PC-9 (cell line): ENCODE data around the gene PCSK5. TPM values are rescaled to one million over a fixed set of nuclear protein-coding genes. Genes with fewer than 3 reads are reported as not detected.

Source experiments
- BruUV-seq: library from RNA; stranded (reverse); fragments of 400-500 nt; replicated peaks from 2 replicates; lab custom pipeline; 2021; lab: Mats Ljungman, UMichigan
- CTCF ChIA-PET: fragments of 300-600 bp; sonication (Branson Sonifier 250); formaldehyde crosslinking; loops from one replicate; lab custom pipeline; 2022; ENCODE audit warnings: antibody characterized with exemption; lab: Charles Lee
- POLR2A ChIA-PET: fragments of 300-600 bp; sonication (Branson Sonifier 250); formaldehyde crosslinking; loops from one replicate; lab custom pipeline; 2022; ENCODE audit warnings: antibody characterized with exemption; ENCODE audit not compliant: unreplicated experiment; lab: Charles Lee
- DNase-seq, 2 experiments: peaks; one replicate each; pipeline versions ENCODE4 v3.0.0 to v3.0.0-alpha.2; 2015 to 2022; ENCODE audit warnings: mixed read lengths in 1 of 2
- H2AFZ ChIP-seq: fragments of 200-600 bp; sonication (generic); 2 replicates; pipeline ENCODE4 v1.8.1; 2017; ENCODE audit warnings: antibody characterized with exemption
- H3F3A ChIP-seq: fragments of 200-600 bp; sonication (generic); 2 replicates; pipeline ENCODE4 v1.8.1; 2017; ENCODE audit warnings: antibody characterized with exemption, mild to moderate bottlenecking, low read depth; ENCODE audit not compliant: insufficient read depth
- H3K27ac ChIP-seq: fragments of 200-600 bp; sonication (generic); 2 replicates; pipeline ENCODE4 v1.6.1; 2016; ENCODE audit warnings: mixed run types
- H3K27me3 ChIP-seq: fragments of 200-600 bp; sonication (generic); 2 replicates; pipeline ENCODE4 v1.6.1; 2016; ENCODE audit warnings: low read depth, mixed run types; ENCODE audit not compliant: insufficient read depth
- H3K36me3 ChIP-seq: fragments of 200-600 bp; sonication (generic); 2 replicates; pipeline ENCODE4 v1.6.1; 2016; ENCODE audit warnings: low read depth, mixed run types
- H3K4me1 ChIP-seq: fragments of 200-600 bp; sonication (generic); replicated peaks from 2 replicates; pipeline ENCODE4 v1.6.1; 2016; ENCODE audit warnings: mixed run types; ENCODE audit not compliant: insufficient read depth
- H3K4me2 ChIP-seq: fragments of 200-600 bp; sonication (generic); 2 replicates; pipeline ENCODE4 v1.6.1; 2017; ENCODE audit warnings: mixed run types
- H3K4me3 ChIP-seq: fragments of 200-600 bp; sonication (generic); 2 replicates; pipeline ENCODE4 v1.6.1; 2016; ENCODE audit warnings: mixed run types
- H3K79me2 ChIP-seq: fragments of 200-600 bp; sonication (generic); 2 replicates; pipeline ENCODE4 v1.6.1; 2017; ENCODE audit warnings: low read depth, mixed run types
- H3K9me2 ChIP-seq: fragments of 200-600 bp; sonication (generic); 2 replicates; pipeline ENCODE4 v1.8.1; 2017; ENCODE audit warnings: mild to moderate bottlenecking; ENCODE audit not compliant: insufficient read depth
- H3K9me3 ChIP-seq: fragments of 200-600 bp; sonication (generic); 2 replicates; pipeline ENCODE4 v1.8.1; 2016; ENCODE audit warnings: low read depth; ENCODE audit not compliant: insufficient read depth
- H4K20me1 ChIP-seq: fragments of 200-600 bp; sonication (generic); 2 replicates; pipeline ENCODE4 v1.8.1; 2017; ENCODE audit not compliant: insufficient read depth
- CTCF ChIP-seq: fragments of 200-600 bp; sonication (generic); conservative IDR thresholded peaks from 2 replicates; pipeline ENCODE4 v1.6.1; 2017; ENCODE audit warnings: mixed run types, antibody characterized with exemption, mild to moderate bottlenecking, moderate library complexity
- EZH2 ChIP-seq: fragments of 200-600 bp; sonication (generic); IDR thresholded peaks from 2 replicates; pipeline ENCODE4 v1.8.0; 2017; ENCODE audit warnings: antibody characterized with exemption, low read depth
- intact Hi-C: fragments of 100-400 bp; cut with micrococcal nuclease; formaldehyde crosslinking; loops from one replicate; pipeline ENCODE4 v1.10.0; 2022; ENCODE audit not compliant: unreplicated experiment
- total RNA-seq: library from RNA; stranded (reverse); gene quantifications from 2 replicates; pipeline ENCODE4 v1.2.3, GENCODE V29; 2021

The PCSK5 gene
- total RNA-seq, 1 experiment from 2014 or later = 8.2 TPM

- no peaks in the 10 kb centered on the region for H3F3A ChIP-seq
- no peak overlapping the region for H2AFZ ChIP-seq
- no TSS peak for BruUV-seq
- H3K4me2 ChIP-seq = no peak overlapping the region
- no peaks in the 10 kb centered on the region for H4K20me1 ChIP-seq
- no peaks in the 10 kb centered on the region for H3K9me2 ChIP-seq
- no peak for DNase-seq
- TF ChIP-seq EZH2 (no peak), CTCF (no peak)
- ChIA-PET CTCF (no interaction called here), POLR2A (no interaction called here)
- no peaks in the 10 kb centered on the region for H3K27me3 ChIP-seq
- H3K79me2 ChIP-seq = no peaks in the 10 kb centered on the region
- intact Hi-C loops = no loop called here
- no peaks in the 10 kb centered on the region for H3K4me1 ChIP-seq
- H3K36me3 ChIP-seq = no peaks in the 10 kb centered on the region
- H3K9me3 ChIP-seq = no peaks in the 10 kb centered on the region
- H3K27ac ChIP-seq = no peak overlapping the region
- no peak overlapping the region for H3K4me3 ChIP-seq
These were observed 133.3 kb downstream of the PCSK5 start for GRCh38 chr9:76023715-76024195.

GRCh38 chr9:76025286-76025685 is 134.8 kb downstream of the PCSK5 start:
- H4K20me1 ChIP-seq = no peaks in the 10 kb centered on the region
- CTCF ChIA-PET = interaction anchor here (0.7 kb wide), 1 partner anchor 359 kb away, joined by 6 read pairs; no protein-coding TSS in a partner anchor
- no TSS peak for BruUV-seq

GRCh38 chr9:76026796-76027195 is 136.3 kb downstream of the PCSK5 start:
- no peaks in the 10 kb centered on the region for H3K9me3 ChIP-seq
- H3K27me3 ChIP-seq = no peaks in the 10 kb centered on the region
- BruUV-seq = no TSS peak
- H3K36me3 ChIP-seq = no peaks in the 10 kb centered on the region
- ChIA-PET POLR2A (no interaction called here), CTCF (no interaction called here)
- no peak for DNase-seq
- no peaks in the 10 kb centered on the region for H3K9me2 ChIP-seq
- H3F3A ChIP-seq = no peaks in the 10 kb centered on the region
- no peaks in the 10 kb centered on the region for H4K20me1 ChIP-seq
- H3K4me1 ChIP-seq = no peaks in the 10 kb centered on the region
- H3K4me2 ChIP-seq = no peak overlapping the region
- H3K79me2 ChIP-seq = no peaks in the 10 kb centered on the region
- no peak overlapping the region for H2AFZ ChIP-seq
- no peak overlapping the region for H3K27ac ChIP-seq
- intact Hi-C loops = no loop called here
- no peak for TF ChIP-seq CTCF
- TF ChIP-seq EZH2 = no peak
- H3K4me3 ChIP-seq = no peak overlapping the region

More at GRCh38 chr9:76025286-76025685, 134.8 kb downstream of the PCSK5 start:
- DNase-seq = no peak
- Histone ChIP-seq H3K4me2 (no peak overlapping the region), H3K27ac (no peak overlapping the region), H3K27me3 (no peaks in the 10 kb centered on the region), H3K4me1 (no peaks in the 10 kb centered on the region), H3K9me3 (no peaks in the 10 kb centered on the region), H3F3A (no peaks in the 10 kb centered on the region), H3K4me3 (no peak overlapping the region), H3K9me2 (no peaks in the 10 kb centered on the region), H2AFZ (no peak overlapping the region), H3K36me3 (no peaks in the 10 kb centered on the region), H3K79me2 (no peaks in the 10 kb centered on the region)
- TF ChIP-seq CTCF = no peak
- TF ChIP-seq EZH2 = no peak
- intact Hi-C loops = no loop called here
- POLR2A ChIA-PET = no interaction called here
